Esophagus mucosa (tissue), 1 donor: ENCODE results near the gene NPAT. TPM values are rescaled to one million over a fixed set of nuclear protein-coding genes. Genes with fewer than 3 reads are reported as not detected.
"Not testable (repeated sequence)": the region's sequence is repeated elsewhere in the genome, so short reads cannot be mapped to it uniquely, and the experiment has no call there.

Source experiments
- ATAC-seq: fragments of 200-7000 bp; cut with Tn5 transposase; one replicate; pipeline ENCODE4 v1.9.1; 2020
- total RNA-seq: library from RNA; stranded (reverse); gene quantifications from one replicate; pipeline ENCODE4 v1.2.4, GENCODE V29; 2023
- donor health status: DM: yes; HTN: yes; CAD: no.

The NPAT gene
- total RNA-seq, 1 donor from 2014 or later = 7.9 TPM

- ATAC-seq = no peak
These were observed 75.3 kb downstream of the NPAT start for GRCh38 chr11:108147150-108147549.

GRCh38 chr11:108144615-108145014, 77.8 kb downstream of the NPAT start:
- no peak for ATAC-seq

DNA sequence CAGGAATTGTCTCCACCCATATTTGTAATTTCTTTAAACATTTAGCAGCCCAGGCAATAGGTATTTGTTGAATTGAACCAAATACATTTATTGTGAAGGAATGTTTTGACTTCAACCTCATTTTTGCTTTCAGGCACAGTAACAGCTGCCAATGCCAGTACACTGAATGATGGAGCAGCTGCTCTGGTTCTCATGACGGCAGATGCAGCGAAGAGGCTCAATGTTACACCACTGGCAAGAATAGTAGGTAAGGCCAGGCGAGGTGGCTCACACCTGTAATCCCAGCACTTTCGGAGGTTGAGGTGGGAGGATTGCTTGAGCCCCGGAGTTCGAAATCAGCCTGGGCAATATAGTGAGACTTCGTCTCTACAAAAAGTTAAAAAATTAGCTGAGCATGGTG, 80.1 kb downstream of the NPAT start:
- no peak for ATAC-seq

DNA sequence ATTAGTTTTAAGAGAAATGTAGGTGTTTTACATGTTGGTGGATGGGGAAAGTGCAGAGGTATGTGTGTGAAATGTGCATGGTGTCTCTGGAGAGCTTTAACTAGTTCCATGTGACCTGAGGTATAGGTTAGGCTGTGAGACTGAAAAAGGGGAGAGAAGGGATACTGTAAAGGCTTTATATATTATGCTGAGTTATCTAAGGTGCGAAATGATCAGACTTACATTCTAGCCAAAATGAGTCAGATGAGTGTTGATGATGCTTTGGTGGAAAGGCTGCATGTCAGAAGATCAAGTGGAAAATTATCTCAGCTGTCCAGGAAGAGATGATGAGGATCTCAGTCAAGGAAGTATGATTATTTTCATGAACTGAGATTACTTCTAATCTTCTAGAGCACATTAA, 85.2 kb downstream of the NPAT start:
- no peak for ATAC-seq

- ATAC-seq = peak; percentile 64
These were observed 86.4 kb downstream of the NPAT start for GRCh38 chr11:108135845-108136544.

GRCh38 chr11:108132993-108133538, 89.4 kb downstream of the NPAT start:
- not testable (repeated sequence) for ATAC-seq

DNA sequence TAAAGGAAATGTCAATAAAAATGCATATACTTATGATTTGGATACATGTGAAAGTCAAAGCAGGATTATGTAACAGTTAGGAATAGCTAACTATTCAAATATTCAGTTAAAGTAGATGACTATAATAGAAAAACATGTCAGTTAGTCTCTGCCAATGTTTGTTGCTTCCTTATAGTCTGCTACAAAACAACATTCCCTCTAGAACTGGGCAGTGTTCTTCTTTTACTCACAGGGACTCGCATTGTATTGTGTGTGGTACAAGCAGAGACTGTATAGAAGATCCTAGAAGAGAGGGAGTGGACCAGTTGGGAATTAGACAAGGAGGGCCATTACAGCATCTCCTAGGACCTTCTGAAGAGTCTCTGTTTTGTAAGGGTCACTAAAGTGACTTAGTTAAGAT, 90.4 kb downstream of the NPAT start:
- no peak for ATAC-seq

DNA sequence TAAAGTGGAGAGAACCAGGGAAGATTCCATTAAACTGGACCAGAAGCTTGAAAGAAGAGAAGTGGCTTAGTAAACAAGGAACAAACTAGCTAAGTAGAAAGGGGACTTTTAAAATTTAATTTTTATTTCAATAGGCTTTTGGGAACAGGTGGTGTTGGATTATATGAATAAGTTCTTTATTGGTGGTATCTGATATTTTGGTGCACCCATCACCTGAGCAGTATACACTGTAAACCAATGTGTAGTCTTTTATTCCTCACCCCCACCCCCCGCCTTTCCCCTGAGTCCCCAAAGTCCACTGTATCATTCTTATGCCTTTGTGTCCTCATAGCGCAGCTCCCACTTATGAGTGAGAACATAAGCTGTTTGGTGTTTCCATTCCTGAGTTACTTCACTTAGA, 93.7 kb downstream of the NPAT start:
- no peak for ATAC-seq

DNA sequence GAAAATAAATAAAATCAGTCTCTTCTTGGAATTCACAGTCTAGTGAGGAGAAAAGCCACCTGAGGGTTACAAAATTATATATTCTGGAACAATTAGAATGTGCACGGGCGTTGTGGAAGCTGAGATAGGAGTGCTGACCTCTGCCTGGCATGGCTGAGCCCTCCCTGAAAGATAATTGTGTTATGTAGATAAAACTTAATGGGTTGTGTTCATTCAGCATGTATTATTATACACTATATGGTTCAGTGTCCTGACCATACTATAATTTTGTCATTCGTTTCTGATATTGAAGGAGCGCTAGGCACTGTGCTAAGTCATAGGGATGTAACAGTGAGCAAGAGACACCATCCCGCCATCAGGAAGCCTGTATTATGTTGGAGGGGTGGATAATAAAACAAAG, 97.3 kb downstream of the NPAT start:
- no peak for ATAC-seq

GRCh38 chr11:108122166-108122628, 100.2 kb downstream of the NPAT start:
- ATAC-seq = no peak

- peak; percentile 97 for ATAC-seq
These were observed 100.9 kb downstream of the NPAT start, which contains the start of gene ACAT1 for GRCh38 chr11:108121274-108122155. Gene ACAT1, plus strand, starts transcription at chr11:108121567. Its CDS starts 40 bp downstream, at chr11:108121607.

GRCh38 chr11:108120936-108121273, 101.5 kb downstream of the NPAT start:
- not testable (repeated sequence) for ATAC-seq

GRCh38 chr11:108117746-108118371, 104.6 kb downstream of the NPAT start:
- no peak for ATAC-seq

- ATAC-seq = peak; percentile 71
These were observed 106.8 kb downstream of the NPAT start for GRCh38 chr11:108115500-108116140.

GRCh38 chr11:108112057-108112456, 110.4 kb downstream of the NPAT start:
- no peak for ATAC-seq

GRCh38 chr11:108111126-108111525, 111.3 kb downstream of the NPAT start:
- no peak for ATAC-seq

Other genes with a start within 250 kb of the NPAT start
- gene CUL5, start 213.7 kb downstream of the NPAT start, total RNA-seq = 23.4 TPM
- gene ACAT1, start 101.1 kb downstream of the NPAT start, total RNA-seq = 27.7 TPM
- 21.8 TPM for gene ATM, start 429 bp upstream of the NPAT start, total RNA-seq
- 0.36 TPM for gene C11orf65, start 244.9 kb upstream of the NPAT start, total RNA-seq